ENCODE data around the gene METTL26.

DNA sequence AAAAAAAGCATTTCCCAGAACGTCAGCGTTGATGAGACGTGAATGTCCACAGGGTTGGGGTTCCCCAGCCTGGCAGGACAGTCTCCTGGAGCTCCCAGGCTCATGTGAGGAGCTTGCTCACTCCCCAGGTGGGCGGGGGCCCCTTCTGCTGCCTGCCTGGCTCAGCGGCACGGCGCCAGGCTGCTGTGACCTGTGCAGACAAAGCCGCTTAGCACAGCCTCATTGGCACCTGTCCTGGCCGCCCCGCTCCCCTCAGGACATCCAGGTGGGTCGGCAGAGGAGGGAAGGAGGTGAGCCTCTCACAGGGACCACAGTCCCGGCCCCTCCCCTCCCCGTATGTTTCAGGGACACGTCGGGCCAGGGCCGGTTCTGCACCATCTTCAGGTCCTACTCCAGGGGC is 18.2 kb downstream of the METTL26 start:
- TF ChIP-seq POLR2AphosphoS5 (IDR thresholded peaks at IDR 0.05; ENCODE audit: low read length) = no peak
- TF ChIP-seq RCOR1 (conservative IDR thresholded peaks at IDR 0.05; ENCODE audit: low read depth, low read length) = no peak
- TF ChIP-seq, protein P1, sequence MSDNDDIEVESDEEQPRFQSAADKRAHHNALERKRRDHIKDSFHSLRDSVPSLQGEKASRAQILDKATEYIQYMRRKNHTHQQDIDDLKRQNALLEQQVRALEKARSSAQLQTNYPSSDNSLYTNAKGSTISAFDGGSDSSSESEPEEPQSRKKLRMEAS (IDR thresholded peaks at IDR 0.05; ENCODE audit: low read depth, low read length) = no peak
- TF ChIP-seq GABPA (IDR thresholded peaks at IDR 0.05; ENCODE audit: low read depth) = no peak
- TF ChIP-seq FOXK2 (IDR thresholded peaks at IDR 0.05) = no peak
- TF ChIP-seq REST (IDR thresholded peaks at IDR 0.05; ENCODE audit: low read depth, low read length) = no peak
- TF ChIP-seq ZBTB33 (IDR thresholded peaks at IDR 0.05) = no peak
- TF ChIP-seq MYC (IDR thresholded peaks at IDR 0.05; ENCODE audit: insufficient read depth, insufficient read length, insufficient replicate concordance, low read length, severe bottlenecking) = no peak
- no peak for TF ChIP-seq NR2C1 (IDR thresholded peaks at IDR 0.05)
- no peak for TF ChIP-seq PML (IDR thresholded peaks at IDR 0.05; ENCODE audit: low read length)

All from GM12878 (cell line).